ENCODE measurements around the gene SOHLH1.

- TF ChIP-seq CTCF (conservative IDR thresholded peaks at IDR 0.05; ENCODE audit: low read depth, low read length) (no peak), EZH2 (IDR thresholded peaks at IDR 0.05; ENCODE audit: borderline replicate concordance, low read depth, low read length, poor library complexity, severe bottlenecking) (no peak)
These were observed 4.2 kb downstream of the SOHLH1 start for GRCh38 chr9:135695036-135695435.

All from A673 (cell line).